GM23248 (cell line): Measurements from ENCODE around the gene DDX17. TPM values are rescaled to one million over a fixed set of nuclear protein-coding genes. Genes with fewer than 3 reads are reported as not detected.

Experiments used
- DNase-seq: peaks from one replicate; pipeline ENCODE4 v3.0.0-alpha.2; 2015
- H2AFZ ChIP-seq: fragments of 200-600 bp; sonication (generic); 2 replicates; pipeline ENCODE4 v1.6.1; 2016; ENCODE audit warnings: antibody characterized with exemption
- H3F3A ChIP-seq: fragments of 200-600 bp; sonication (generic); 2 replicates; pipeline ENCODE4 v1.6.1; 2016; ENCODE audit warnings: mild to moderate bottlenecking, antibody characterized with exemption, mixed run types; ENCODE audit not compliant: insufficient read depth
- H3K27ac ChIP-seq: fragments of 200-600 bp; sonication (generic); 2 replicates; pipeline ENCODE4 v1.5.1; 2016; ENCODE audit warnings: mild to moderate bottlenecking
- H3K27me3 ChIP-seq: fragments of 200-600 bp; sonication (generic); replicated peaks from 2 replicates; pipeline ENCODE4 v1.6.1; 2016; ENCODE audit warnings: mild to moderate bottlenecking; ENCODE audit not compliant: insufficient read depth
- H3K36me3 ChIP-seq: fragments of 200-600 bp; sonication (generic); 2 replicates; pipeline ENCODE4 v1.6.1; 2016; ENCODE audit warnings: low read depth, mild to moderate bottlenecking
- H3K4me1 ChIP-seq: fragments of 200-600 bp; sonication (generic); 2 replicates; pipeline ENCODE4 v1.6.1; 2016; ENCODE audit warnings: mild to moderate bottlenecking; ENCODE audit not compliant: insufficient read depth
- H3K4me2 ChIP-seq: fragments of 200-600 bp; sonication (generic); one replicate; pipeline ENCODE4 v1.6.1; 2016; ENCODE audit warnings: mild to moderate bottlenecking; ENCODE audit not compliant: unreplicated experiment
- H3K4me3 ChIP-seq: fragments of 200-600 bp; sonication (generic); 2 replicates; pipeline ENCODE4 v1.5.1; 2016; ENCODE audit warnings: mild to moderate bottlenecking
- H3K79me2 ChIP-seq: fragments of 200-600 bp; sonication (generic); 2 replicates; pipeline ENCODE4 v1.6.1; 2016; ENCODE audit warnings: mild to moderate bottlenecking; ENCODE audit not compliant: insufficient read depth
- H3K9ac ChIP-seq: fragments of 200-600 bp; sonication (generic); 2 replicates; pipeline ENCODE4 v1.6.1; 2016; ENCODE audit warnings: mild to moderate bottlenecking
- H3K9me2 ChIP-seq: fragments of 200-600 bp; sonication (generic); 2 replicates; pipeline ENCODE4 v1.6.1; 2016; ENCODE audit warnings: mixed run types, mild to moderate bottlenecking, moderate library complexity; ENCODE audit not compliant: insufficient read depth
- H3K9me3 ChIP-seq: fragments of 200-600 bp; sonication (generic); one replicate; pipeline ENCODE4 v1.6.1; 2017; ENCODE audit warnings: low read depth
- H4K20me1 ChIP-seq: fragments of 200-600 bp; sonication (generic); 2 replicates; pipeline ENCODE4 v1.6.0; 2016; ENCODE audit not compliant: insufficient read depth
- EZH2 ChIP-seq: fragments of 200-600 bp; sonication (generic); IDR thresholded peaks from 2 replicates; pipeline ENCODE4 v1.6.1; 2018; ENCODE audit warnings: antibody characterized with exemption, mild to moderate bottlenecking; ENCODE audit not compliant: insufficient read depth, poor library complexity, severe bottlenecking
- EZH2phosphoT487 ChIP-seq: fragments of 200-600 bp; sonication (generic); IDR thresholded peaks from 2 replicates; pipeline ENCODE4 v1.6.1; 2018; ENCODE audit warnings: antibody characterized with exemption, moderate library complexity, mild to moderate bottlenecking, low read depth; ENCODE audit not compliant: insufficient read depth
- WGBS, 2 experiments: methylation state at CpG; one replicate each; pipeline ENCODE4 v1.1.6; 2015 to 2017; ENCODE audit warnings: low lambda C conversion rate in 2 of 2, low coverage in 1 of 2; ENCODE audit errors: missing lambda C conversion rate in 2 of 2; 5-methylcytosine and 5-hydroxymethylcytosine counted together
- in situ Hi-C: fragments of 300-500 bp; cut with MboI; formaldehyde crosslinking; loops from 2 replicates; pipeline ENCODE4 v1.15.0; 2020
- polyA plus RNA-seq: library from polyadenylated mRNA; unstranded; fragments of >200 nt; fragmentation: Nextera tagmentation; extraction: Ambion mirVana; gene quantifications from 2 replicates; pipeline ENCODE4 v1.2.1, GENCODE V29; 2016
- total RNA-seq: library from RNA; depleted of rRNA; stranded (reverse); fragments of >200 nt; shearing (Covaris generic); gene quantifications from 2 replicates; pipeline ENCODE4 v1.2.3, GENCODE V29; 2014

DDX17 gene
- total and polyA plus RNA-seq, 2 experiments from 2014 or later, result 30.1 to 312 TPM

DNA sequence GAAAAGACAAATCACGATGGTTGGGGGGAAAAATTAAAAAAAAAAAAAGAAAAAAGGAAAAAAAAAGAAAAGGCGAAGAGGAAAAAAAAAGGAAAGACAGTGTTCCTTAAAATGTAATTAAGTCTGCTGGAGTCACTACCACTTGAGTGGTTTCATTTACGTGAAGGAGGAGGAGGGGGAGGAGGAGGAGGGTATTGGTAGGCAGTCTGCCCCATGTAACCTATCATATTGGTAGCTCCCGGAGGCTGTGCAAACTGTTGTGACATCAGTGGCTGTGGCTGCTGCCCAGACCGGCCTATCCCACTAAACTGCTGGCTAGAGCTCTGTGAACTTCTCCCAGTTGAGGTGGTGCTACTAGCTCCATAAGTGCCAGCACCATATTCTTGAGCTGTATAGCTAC, 20.3 kb downstream of the DDX17 start:
- Histone ChIP-seq H3K4me1 (0 out of 2 replicates have a peak, but pooled peaks cover 2% of the 10 kb centered on the region), H3K36me3 (peaks cover 95% of the 10 kb centered on the region), H3K4me2 (no peak overlapping the region), H3K4me3 (no peak overlapping the region), H3K9me3 (no peaks in the 10 kb centered on the region), H2AFZ (no peak overlapping the region), H3K9me2 (no peaks in the 10 kb centered on the region), H3K9ac (no peak overlapping the region), H3K27me3 (no peaks in the 10 kb centered on the region), H3K79me2 (peaks cover 51% of the 10 kb centered on the region), H4K20me1 (no peaks in the 10 kb centered on the region), H3K27ac (peak overlapping the region; percentile 16), H3F3A (peaks cover 94% of the 10 kb centered on the region)
- in situ Hi-C loops, result no loop called here
- TF ChIP-seq EZH2phosphoT487, result no peak
- WGBS, 2 experiments, result 54 to 56% methylated on average over 4 to 5 of the region's 5 CpGs
- DNase-seq, result peak; percentile 46

- no peaks in the 10 kb centered on the region for H4K20me1 ChIP-seq
- H3K9me2 ChIP-seq, result no peaks in the 10 kb centered on the region
- in situ Hi-C loops, result no loop called here
- peaks cover 94% of the 10 kb centered on the region for H3F3A ChIP-seq
- H2AFZ ChIP-seq, result no peak overlapping the region
- H3K4me3 ChIP-seq, result no peak overlapping the region
- DNase-seq, result no peak
- no peaks in the 10 kb centered on the region for H3K9me3 ChIP-seq
- WGBS, 2 experiments, result 86 to 93% methylated on average over 1 of the region's 1 CpG
- no peak overlapping the region for H3K9ac ChIP-seq
- H3K27me3 ChIP-seq, result no peaks in the 10 kb centered on the region
- no peak overlapping the region for H3K4me2 ChIP-seq
- peaks cover 36% of the 10 kb centered on the region for H3K79me2 ChIP-seq
- H3K4me1 ChIP-seq, result no peaks in the 10 kb centered on the region
- H3K36me3 ChIP-seq, result peaks cover 92% of the 10 kb centered on the region
- peak overlapping the region; percentile 12; the same call in 1 of the 2 replicates for H3K27ac ChIP-seq
- TF ChIP-seq EZH2phosphoT487 (no peak), EZH2 (no peak)
Measured at GRCh38 chr22:38484244-38484643, 21.9 kb downstream of the DDX17 start.

- peaks cover 80% of the 10 kb centered on the region for H3K36me3 ChIP-seq
Measured at GRCh38 chr22:38482662-38483308, 23.3 kb downstream of the DDX17 start.

DNA sequence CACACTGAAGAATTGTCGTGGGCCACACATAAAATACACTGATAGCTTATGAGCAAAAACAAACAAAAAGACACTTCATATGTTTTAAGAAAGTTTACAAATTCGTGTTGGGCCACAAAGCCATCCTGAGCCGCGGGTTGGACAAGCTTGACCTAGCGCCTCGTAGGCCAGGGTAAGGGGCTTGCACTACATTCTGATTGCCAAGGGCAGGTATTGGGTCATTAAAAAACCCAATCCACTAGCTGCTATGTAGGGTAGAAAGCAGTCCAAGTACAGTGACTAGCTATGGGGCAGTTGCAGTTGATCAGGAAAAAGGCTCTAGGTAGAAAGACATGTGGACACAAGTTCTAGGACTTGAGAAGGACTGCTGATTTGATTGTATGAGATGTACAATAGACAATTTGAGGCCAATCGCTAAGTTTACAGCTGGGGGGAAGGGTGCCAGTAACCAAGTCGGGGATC, 24.2 kb downstream of the DDX17 start:
- H3K4me2 ChIP-seq, result no peak overlapping the region
- WGBS, 2 experiments, result 98 to 100% methylated on average over 8 of the region's 8 CpGs

More at GRCh38 chr22:38482662-38483308, 23.3 kb downstream of the DDX17 start:
- H3K9ac ChIP-seq, result no peak overlapping the region
- peaks cover 91% of the 10 kb centered on the region for H3F3A ChIP-seq
- H3K27ac ChIP-seq, result 0 out of 2 replicates have a peak overlapping the region, but pooled peaks have one; percentile 11
- no peaks in the 10 kb centered on the region for H3K9me2 ChIP-seq
- no peak for DNase-seq
- no peak overlapping the region for H2AFZ ChIP-seq
- H3K9me3 ChIP-seq, result no peaks in the 10 kb centered on the region
- H3K27me3 ChIP-seq, result no peaks in the 10 kb centered on the region
- 96 to 99% methylated on average over 6 of the region's 6 CpGs for WGBS, 2 experiments
- TF ChIP-seq EZH2 (no peak), EZH2phosphoT487 (no peak)
- no peaks in the 10 kb centered on the region for H4K20me1 ChIP-seq
- H3K4me3 ChIP-seq, result no peak overlapping the region
- peaks cover 21% of the 10 kb centered on the region for H3K79me2 ChIP-seq
- in situ Hi-C loops, result no loop called here
- no peaks in the 10 kb centered on the region for H3K4me1 ChIP-seq
- H3K4me2 ChIP-seq, result no peak overlapping the region

More for the DNA sequence above, 24.2 kb downstream of the DDX17 start:
- Histone ChIP-seq H3K9me2 (no peaks in the 10 kb centered on the region), H3K36me3 (peaks cover 80% of the 10 kb centered on the region), H4K20me1 (no peaks in the 10 kb centered on the region), H3K27me3 (no peaks in the 10 kb centered on the region), H2AFZ (no peak overlapping the region), H3F3A (peaks cover 92% of the 10 kb centered on the region), H3K9me3 (no peaks in the 10 kb centered on the region), H3K4me1 (no peaks in the 10 kb centered on the region), H3K79me2 (peaks cover 12% of the 10 kb centered on the region; the same call in 1 of the 2 replicates), H3K4me3 (no peak overlapping the region), H3K27ac (0 out of 2 replicates have a peak overlapping the region, but pooled peaks have one; percentile 4), H3K9ac (no peak overlapping the region)
- TF ChIP-seq EZH2phosphoT487 (no peak), EZH2 (no peak)
- in situ Hi-C loops, result no loop called here
- no peak for DNase-seq
